ENCODE results near the gene TNNI2. TPM values are rescaled to one million over a fixed set of nuclear protein-coding genes. Genes with fewer than 3 reads are reported as not detected.

Gene TNNI2
- total and polyA plus RNA-seq, 10 donors: 2.3 to 21.8 (median 6.7) TPM

GRCh38 chr11:1832211-1832919 is 6.4 kb upstream of the TNNI2 start:
- H3K4me1 ChIP-seq: peaks cover 4 to 41% (median 17%) of the 10 kb centered on the region in 6 donors
- H3K4me3 ChIP-seq: peak overlapping the region in 3 of 8 donors; percentile 7 to 57 (median 25)

GRCh38 chr11:1832920-1833295 is 5.9 kb upstream of the TNNI2 start:
- peak overlapping the region in 1 of 8 donors; percentile 50 for H3K27ac ChIP-seq
- H3K9me3 ChIP-seq: no peaks in the 10 kb centered on the region
- peaks cover 0 to 53% (median 0%) of the 10 kb centered on the region in 7 donors for H3K27me3 ChIP-seq (replicated peaks in 1 of 7)
- intact Hi-C loops (cut with DNase I; ENCODE audit: low total_unique reads): loop anchor here (2.0 to 5.0 kb wide), 2 partner anchors 138 to 181 kb away; no protein-coding TSS in a partner anchor
- peak overlapping the region in 1 of 8 donors; percentile 57 for H3K4me3 ChIP-seq
- peaks cover 9 to 41% (median 21%) of the 10 kb centered on the region in 6 donors for H3K4me1 ChIP-seq
- no peaks in the 10 kb centered on the region for H3K36me3 ChIP-seq
- no peak for TF ChIP-seq CTCF (IDR thresholded peaks at IDR 0.05 in 8 of 11, conservative IDR thresholded peaks at IDR 0.05 in 3 of 11)
- TF ChIP-seq POLR2AphosphoS5 (IDR thresholded peaks at IDR 0.05): no peak
- TF ChIP-seq POLR2A (IDR thresholded peaks at IDR 0.05): no peak
- peak; percentile 80 for DNase-seq
- 51 to 57% (median 53%) methylated on average over 16 to 17 of the region's 17 CpGs for WGBS, 5 donors

More at GRCh38 chr11:1832211-1832919, 6.4 kb upstream of the TNNI2 start:
- TF ChIP-seq POLR2AphosphoS5 (IDR thresholded peaks at IDR 0.05) (peak in 1 of 3 donors; percentile 68), CTCF (IDR thresholded peaks at IDR 0.05 in 8 of 11, conservative IDR thresholded peaks at IDR 0.05 in 3 of 11) (peak; percentile 83 to 99 (median 97)), POLR2A (IDR thresholded peaks at IDR 0.05) (no peak)
- Histone ChIP-seq H3K36me3 (no peaks in the 10 kb centered on the region), H3K9me3 (no peaks in the 10 kb centered on the region), H3K27me3 (replicated peaks in 1 of 7) (peaks cover 0 to 53% (median 0%) of the 10 kb centered on the region in 7 donors), H3K27ac (peak overlapping the region in 2 of 8 donors; percentile 4 to 50)
- DNase-seq: peak; percentile 92
- intact Hi-C loops (cut with DNase I; ENCODE audit: low total_unique reads): loop anchor here (2.0 to 5.0 kb wide), 2 partner anchors 138 to 180 kb away; no protein-coding TSS in a partner anchor
- 16 to 29% (median 17%) methylated on average over 20 to 40 of the region's 40 CpGs for WGBS, 5 donors

GRCh38 chr11:1834062-1834610 is 4.6 kb upstream of the TNNI2 start:
- no peaks in the 10 kb centered on the region for H3K9me3 ChIP-seq
- H3K4me3 ChIP-seq: no peak overlapping the region
- DNase-seq: peak; percentile 73
- H3K27me3 ChIP-seq (replicated peaks in 1 of 7): peaks cover 0 to 43% (median 0%) of the 10 kb centered on the region in 7 donors
- WGBS, 5 donors: 90 to 95% (median 91%) methylated on average over 10 to 14 of the region's 14 CpGs
- H3K27ac ChIP-seq: no peak overlapping the region
- TF ChIP-seq POLR2AphosphoS5 (IDR thresholded peaks at IDR 0.05) (no peak), POLR2A (IDR thresholded peaks at IDR 0.05) (no peak), CTCF (IDR thresholded peaks at IDR 0.05 in 8 of 11, conservative IDR thresholded peaks at IDR 0.05 in 3 of 11) (no peak)
- no peaks in the 10 kb centered on the region for H3K36me3 ChIP-seq
- intact Hi-C loops (cut with DNase I; ENCODE audit: low total_unique reads): loop anchor here (5.0 kb wide), 1 partner anchor 182 kb away; no protein-coding TSS in a partner anchor
- peaks cover 14 to 53% (median 34%) of the 10 kb centered on the region in 6 donors for H3K4me1 ChIP-seq

Measured in spleen (tissue), 11 donors.